Left lung (tissue), 10 donors: Measurements from ENCODE around the gene TTC24. TPM values are rescaled to one million over a fixed set of nuclear protein-coding genes. Genes with fewer than 3 reads are reported as not detected.

ENCODE experiments used
- ATAC-seq: fragments of 200-7000 bp; cut with Tn5 transposase; one replicate; pipeline ENCODE4 v1.9.1; 2020; ENCODE audit warnings: moderate library complexity
- DNase-seq, 4 donors: peaks; one replicate each; pipeline ENCODE4 v3.0.0-alpha.2; 2013 to 2020
- H3K27ac ChIP-seq, 2 donors: fragments of 200-600 bp; sonication (generic) in 1 of 2; one replicate each; pipeline versions ENCODE4 v1.5.0 to v1.8.0; 2020 to 2021
- H3K27me3 ChIP-seq, 2 donors: fragments of 200-600 bp; sonication (generic) in 1 of 2; one replicate each; pipeline versions ENCODE4 v1.5.0 to v1.8.0; 2020 to 2021
- H3K36me3 ChIP-seq, 2 donors: fragments of 200-600 bp; sonication (generic) in 1 of 2; one replicate each; pipeline versions ENCODE4 v1.5.0 to v1.8.0; 2020 to 2021
- H3K4me1 ChIP-seq, 2 donors: fragments of 200-600 bp; one replicate each; pipeline ENCODE4 v1.8.0; 2021
- H3K4me3 ChIP-seq, 2 donors: fragments of 200-600 bp; sonication (generic) in 1 of 2; one replicate each; pipeline versions ENCODE4 v1.5.0 to v1.8.0; 2020 to 2021; ENCODE audit warnings: mild to moderate bottlenecking in 1 of 2
- H3K9me3 ChIP-seq, 2 donors: fragments of 200-600 bp; sonication (generic) in 1 of 2; one replicate each; pipeline versions ENCODE4 v1.5.0 to v1.8.0; 2020 to 2021
- CTCF ChIP-seq, 2 donors: fragments of 200-600 bp; sonication (generic) in 1 of 2; IDR thresholded peaks; one replicate each; pipeline versions ENCODE4 v1.5.0 to v1.8.0; 2021; ENCODE audit warnings: antibody characterized with exemption in 2 of 2
- intact Hi-C, 2 donors: fragments of 100-400 bp; cut with DNase I; formaldehyde crosslinking; loops; one replicate each; pipeline versions ENCODE4 v1.11.2 to v1.14.2; 2022
- polyA plus RNA-seq, 6 donors: library from polyadenylated mRNA; unstranded; fragments of 120-200 nt; gene quantifications; one replicate each; pipeline ENCODE4 v1.2.1, GENCODE V29; 2013; ENCODE audit not compliant: insufficient read length in 6 of 6
- total RNA-seq, 2 donors: library from RNA; stranded (reverse); fragmentation: NEBNext Ultra II Directional; extraction: Animal tissue kit (Norgen Biotek cat#: 25700); gene quantifications; one replicate each; pipeline ENCODE4 v1.2.1, GENCODE V29; 2021
- donor health status: DM: no; HTN: yes; CAD: no.
- donor health status: DM: no; HTN: no; CAD: no.

The TTC24 gene
- total and polyA plus RNA-seq, 8 donors: 0.07 to 0.34 (median 0.16) TPM; not detected in 4

- DNase-seq (no peak), ATAC-seq (no peak)
- Histone ChIP-seq H3K4me1 (peaks cover 5 to 19% of the 10 kb centered on the region in 2 donors), H3K27me3 (no peaks in the 10 kb centered on the region), H3K4me3 (peak overlapping the region; percentile 81 to 89), H3K9me3 (no peaks in the 10 kb centered on the region), H3K27ac (peak overlapping the region; percentile 78 to 82), H3K36me3 (peaks cover 0 to 29% of the 10 kb centered on the region in 2 donors)
- intact Hi-C loops: no loop called here
- no peak for TF ChIP-seq CTCF (IDR thresholded peaks at IDR 0.05)
Measured at GRCh38 chr1:156591181-156591431, 11.6 kb downstream of the TTC24 start.

- DNase-seq (peak; percentile 65 to 95 (median 75)), ATAC-seq (peak; percentile 98)
- H3K4me3 ChIP-seq: peak within 1 kb of the TSS; percentile 81 to 89
- H3K4me1 ChIP-seq: peaks cover 5 to 19% of the 10 kb centered on the region in 2 donors
- peak within 1 kb of the TSS; percentile 78 to 82 for H3K27ac ChIP-seq
- TF ChIP-seq CTCF (IDR thresholded peaks at IDR 0.05): no peak
- intact Hi-C loops: no loop called here
- peaks cover 0 to 34% of the 10 kb centered on the region in 2 donors for H3K36me3 ChIP-seq
- no peaks in the 10 kb centered on the region for H3K27me3 ChIP-seq
- no peaks in the 10 kb centered on the region for H3K9me3 ChIP-seq
Measured at GRCh38 chr1:156591432-156592157, 12.1 kb downstream of the TTC24 start, which contains the start of gene NAXE. NAXE (plus strand) TSS chr1:156591776; CDS start chr1:156591805, 29 bp downstream.

- Histone ChIP-seq H3K36me3 (peaks cover 0 to 41% of the 10 kb centered on the region in 2 donors), H3K27ac (peak overlapping the region; percentile 78 to 82), H3K27me3 (no peaks in the 10 kb centered on the region), H3K4me1 (peaks cover 5 to 19% of the 10 kb centered on the region in 2 donors), H3K4me3 (peak overlapping the region; percentile 81 to 89), H3K9me3 (no peaks in the 10 kb centered on the region)
- no peak for TF ChIP-seq CTCF (IDR thresholded peaks at IDR 0.05)
- intact Hi-C loops: no loop called here
- ATAC-seq (no peak), DNase-seq (no peak)
Measured at GRCh38 chr1:156592158-156592909, 12.8 kb downstream of the TTC24 start.

- Histone ChIP-seq H3K4me3 (no peak overlapping the region), H3K27ac (no peak overlapping the region), H3K27me3 (no peaks in the 10 kb centered on the region), H3K4me1 (peaks cover 5 to 19% of the 10 kb centered on the region in 2 donors), H3K9me3 (no peaks in the 10 kb centered on the region), H3K36me3 (peaks cover 0 to 49% of the 10 kb centered on the region in 2 donors)
- DNase-seq (no peak), ATAC-seq (no peak)
- intact Hi-C loops: no loop called here
- no peak for TF ChIP-seq CTCF (IDR thresholded peaks at IDR 0.05)
Measured at GRCh38 chr1:156592910-156593660, 13.6 kb downstream of the TTC24 start.

- Histone ChIP-seq H3K36me3 (peaks cover 0 to 54% of the 10 kb centered on the region in 2 donors), H3K27ac (no peak overlapping the region), H3K27me3 (no peaks in the 10 kb centered on the region), H3K4me3 (no peak overlapping the region), H3K9me3 (no peaks in the 10 kb centered on the region), H3K4me1 (peaks cover 5 to 19% of the 10 kb centered on the region in 2 donors)
- intact Hi-C loops: no loop called here
- DNase-seq (no peak), ATAC-seq (no peak)
- TF ChIP-seq CTCF (IDR thresholded peaks at IDR 0.05): no peak
Measured at GRCh38 chr1:156593661-156593989, 14.1 kb downstream of the TTC24 start.
